HepG2 (cell line): Measurements from ENCODE around the gene INAFM2.

Experiments used
- EP300 ChIP-seq, 3 experiments: sonication (generic) in 1 of 3; formaldehyde crosslinking in 1 of 3; IDR thresholded peaks; 2 replicates each; pipeline versions ENCODE4 v1.5.1 to v1.6.1; 2011 to 2020; ENCODE audit warnings: low read depth in 2 of 3, low read length in 2 of 3, borderline replicate concordance in 1 of 3, improper control_type of control experiment in 1 of 3, mild to moderate bottlenecking in 1 of 3, missing genetic modification reagents in 1 of 3, moderate library complexity in 1 of 3
- KDM4B ChIP-seq: sonication (generic); formaldehyde crosslinking; IDR thresholded peaks from 2 replicates; pipeline ENCODE4 v1.4.0; 2020; ENCODE audit warnings: missing genetic modification reagents
- MTA3 ChIP-seq: sonication (generic); formaldehyde crosslinking; IDR thresholded peaks from 2 replicates; pipeline ENCODE4 v1.4.0; 2020; ENCODE audit warnings: missing genetic modification reagents
- PRDM10 ChIP-seq: sonication (generic); formaldehyde crosslinking; IDR thresholded peaks from 2 replicates; pipeline ENCODE4 v1.4.0; 2020; ENCODE audit warnings: low read depth, missing genetic modification reagents
- SMC3 ChIP-seq: IDR thresholded peaks from 2 replicates; pipeline ENCODE4 v1.6.1; 2011; ENCODE audit warnings: low read length, improper control_type of control experiment

- no peak for TF ChIP-seq PRDM10 (CRISPR knock-in tag)
- TF ChIP-seq SMC3, result no peak
- no peak for TF ChIP-seq MTA3 (CRISPR knock-in tag)
- no peak for TF ChIP-seq EP300 (IDR thresholded peaks at IDR 0.05; ENCODE audit: low read depth in 2 of 2, low read length in 2 of 2)
- no peak for TF ChIP-seq EP300 (CRISPR knock-in tag; IDR thresholded peaks at IDR 0.05; ENCODE audit: borderline replicate concordance)
- TF ChIP-seq KDM4B (CRISPR knock-in tag), result no peak
These were observed 20.0 kb downstream of the INAFM2 start for GRCh38 chr15:40343512-40343911.
